ENCODE measurements around the gene ZNF575.

The ZNF575 gene

GRCh38 chr19:43572171-43572588 is 39.2 kb downstream of the ZNF575 start:
- H3K14ac ChIP-seq (ENCODE audit: low read length in 2 of 2): no peak overlapping the region
- no peak overlapping the region for H4K91ac ChIP-seq (ENCODE audit: low read length)
- no peak overlapping the region for H3K18ac ChIP-seq (ENCODE audit: low read depth in 1 of 2, low read length in 2 of 2)
- H2BK15ac ChIP-seq (ENCODE audit: low read depth, poor library complexity, severe bottlenecking): no peak overlapping the region
- no peak overlapping the region for H3K4me3 ChIP-seq (ENCODE audit: insufficient read depth in 1 of 2, low read depth in 1 of 2, low read length in 2 of 2)
- no peak overlapping the region for H3K9ac ChIP-seq (ENCODE audit: low read length)
- no peak overlapping the region for H2AFZ ChIP-seq (ENCODE audit: low read depth, low read length)
- no peak overlapping the region for H3K4ac ChIP-seq (ENCODE audit: low read depth in 1 of 2, low read length in 2 of 2)
- WGBS: 96% methylated on average over 3 of the region's 3 CpGs
- H2AK5ac ChIP-seq (ENCODE audit: low read length, severe bottlenecking): no peak overlapping the region
- DNase-seq: no peak
- H3K23ac ChIP-seq (ENCODE audit: low read length in 2 of 2): no peak overlapping the region
- H4K8ac ChIP-seq (ENCODE audit: low read length): no peak overlapping the region
- H3K4me2 ChIP-seq (ENCODE audit: low read length, poor library complexity, severe bottlenecking): no peak overlapping the region
- no peak overlapping the region for H2BK5ac ChIP-seq (ENCODE audit: low read depth, low read length, poor library complexity, severe bottlenecking)
- no peaks in the 10 kb centered on the region for H3K9me3 ChIP-seq (ENCODE audit: control insufficient read depth, low read length)
- H3K4me1 ChIP-seq (ENCODE audit: control insufficient read depth, insufficient read depth, low read depth, low read length): peaks cover 10% of the 10 kb centered on the region
- no peak overlapping the region for H3K27ac ChIP-seq (ENCODE audit: low read length, poor library complexity, severe bottlenecking)
- peaks cover 0 to 20% of the 10 kb centered on the region in 2 experiments for H3K36me3 ChIP-seq (ENCODE audit: control insufficient read depth in 1 of 2, insufficient read depth in 2 of 2, low read depth in 1 of 2, low read length in 2 of 2)
- H2BK12ac ChIP-seq (ENCODE audit: low read length in 2 of 2): no peak overlapping the region
- no peaks in the 10 kb centered on the region for H3K27me3 ChIP-seq (ENCODE audit: control insufficient read depth in 1 of 2, insufficient read depth in 1 of 2, low read length in 2 of 2)
- peaks cover 34% of the 10 kb centered on the region for H3K79me1 ChIP-seq (replicated peaks; ENCODE audit: low read length, poor library complexity, severe bottlenecking)
- no peak overlapping the region for H2BK120ac ChIP-seq (ENCODE audit: low read depth, low read length)

GRCh38 chr19:43574424-43575155 is 41.6 kb downstream of the ZNF575 start:
- no peak for DNase-seq
- Histone ChIP-seq H2BK15ac (ENCODE audit: low read depth, poor library complexity, severe bottlenecking) (no peak overlapping the region), H3K4me1 (ENCODE audit: control insufficient read depth, insufficient read depth, low read depth, low read length) (peaks cover 12% of the 10 kb centered on the region), H2BK12ac (ENCODE audit: low read length in 2 of 2) (no peak overlapping the region), H3K18ac (ENCODE audit: low read depth in 1 of 2, low read length in 2 of 2) (no peak overlapping the region), H3K27me3 (ENCODE audit: control insufficient read depth in 1 of 2, insufficient read depth in 1 of 2, low read length in 2 of 2) (no peaks in the 10 kb centered on the region), H2BK5ac (ENCODE audit: low read depth, low read length, poor library complexity, severe bottlenecking) (no peak overlapping the region), H2AFZ (ENCODE audit: low read depth, low read length) (no peak overlapping the region), H3K9me3 (ENCODE audit: control insufficient read depth, low read length) (no peaks in the 10 kb centered on the region), H3K27ac (ENCODE audit: low read length, poor library complexity, severe bottlenecking) (peak overlapping the region; percentile 66), H2AK5ac (ENCODE audit: low read length, severe bottlenecking) (no peak overlapping the region), H2BK120ac (ENCODE audit: low read depth, low read length) (no peak overlapping the region), H3K4me3 (ENCODE audit: insufficient read depth in 1 of 2, low read depth in 1 of 2, low read length in 2 of 2) (peak overlapping the region; percentile 36 to 100), H3K36me3 (ENCODE audit: control insufficient read depth in 1 of 2, insufficient read depth in 2 of 2, low read depth in 1 of 2, low read length in 2 of 2) (peaks cover 0 to 20% of the 10 kb centered on the region in 2 experiments), H3K4ac (ENCODE audit: low read depth in 1 of 2, low read length in 2 of 2) (no peak overlapping the region), H3K9ac (ENCODE audit: low read length) (peak overlapping the region; percentile 100), H4K8ac (ENCODE audit: low read length) (peak overlapping the region; percentile 31), H3K14ac (ENCODE audit: low read length in 2 of 2) (no peak overlapping the region), H3K4me2 (ENCODE audit: low read length, poor library complexity, severe bottlenecking) (peak overlapping the region; percentile 60), H3K23ac (ENCODE audit: low read length in 2 of 2) (no peak overlapping the region), H4K91ac (ENCODE audit: low read length) (no peak overlapping the region), H3K79me1 (replicated peaks; ENCODE audit: low read length, poor library complexity, severe bottlenecking) (peaks cover 32% of the 10 kb centered on the region)
- WGBS: 56% methylated on average over 12 of the region's 12 CpGs

GRCh38 chr19:43575156-43575950 is 42.4 kb downstream of the ZNF575 start, which contains the start of the genes PINLYP and XRCC1:
TSS of gene PINLYP (plus strand) at chr19:43575801. CDS start at chr19:43577192, 1,391 bp downstream.
TSS of gene XRCC1 (minus strand) at chr19:43575527. CDS start at chr19:43575458, 69 bp downstream.
- Histone ChIP-seq H2BK12ac (ENCODE audit: low read length in 2 of 2) (peak within 1 kb of the TSS; percentile 20 to 71), H3K36me3 (ENCODE audit: control insufficient read depth in 1 of 2, insufficient read depth in 2 of 2, low read depth in 1 of 2, low read length in 2 of 2) (peaks cover 0 to 20% of the 10 kb centered on the region in 2 experiments), H3K79me1 (replicated peaks; ENCODE audit: low read length, poor library complexity, severe bottlenecking) (peaks cover 33% of the 10 kb centered on the region), H2BK15ac (ENCODE audit: low read depth, poor library complexity, severe bottlenecking) (no peak within 1 kb of the TSS), H3K14ac (ENCODE audit: low read length in 2 of 2) (peak within 1 kb of the TSS in 1 of 2 experiments; percentile 91), H2BK5ac (ENCODE audit: low read depth, low read length, poor library complexity, severe bottlenecking) (peak within 1 kb of the TSS; percentile 92), H3K4me1 (ENCODE audit: control insufficient read depth, insufficient read depth, low read depth, low read length) (peaks cover 12% of the 10 kb centered on the region), H3K4me2 (ENCODE audit: low read length, poor library complexity, severe bottlenecking) (peak within 1 kb of the TSS; percentile 60), H4K91ac (ENCODE audit: low read length) (peak within 1 kb of the TSS; percentile 81), H2AFZ (ENCODE audit: low read depth, low read length) (peak within 1 kb of the TSS; percentile 79), H3K4me3 (ENCODE audit: insufficient read depth in 1 of 2, low read depth in 1 of 2, low read length in 2 of 2) (peak within 1 kb of the TSS; percentile 75 to 100), H3K27me3 (ENCODE audit: control insufficient read depth in 1 of 2, insufficient read depth in 1 of 2, low read length in 2 of 2) (no peaks in the 10 kb centered on the region), H2BK120ac (ENCODE audit: low read depth, low read length) (peak within 1 kb of the TSS; percentile 64), H3K9ac (ENCODE audit: low read length) (peak within 1 kb of the TSS; percentile 100), H3K23ac (ENCODE audit: low read length in 2 of 2) (no peak within 1 kb of the TSS), H2AK5ac (ENCODE audit: low read length, severe bottlenecking) (peak within 1 kb of the TSS; percentile 69), H3K27ac (ENCODE audit: low read length, poor library complexity, severe bottlenecking) (peak within 1 kb of the TSS; percentile 66), H4K8ac (ENCODE audit: low read length) (peak within 1 kb of the TSS; percentile 86), H3K18ac (ENCODE audit: low read depth in 1 of 2, low read length in 2 of 2) (peak within 1 kb of the TSS; percentile 89 to 94), H3K9me3 (ENCODE audit: control insufficient read depth, low read length) (no peaks in the 10 kb centered on the region), H3K4ac (ENCODE audit: low read depth in 1 of 2, low read length in 2 of 2) (peak within 1 kb of the TSS; percentile 46 to 74)
- DNase-seq: peak; percentile 99
- 2% methylated on average over 42 of the region's 51 CpGs for WGBS

All from mesenchymal stem cell (in vitro differentiated cells and primary cell).